ENCODE results near the gene CD300LD. TPM values are rescaled to one million over a fixed set of nuclear protein-coding genes. Genes with fewer than 3 reads are reported as not detected.

The CD300LD gene
- total RNA-seq, 4 donors from 2014 or later: not detected

- Histone ChIP-seq H3K9me3 (no peaks in the 10 kb centered on the region), H3K36me3 (no peaks in the 10 kb centered on the region), H3K4me3 (peak overlapping the region in 1 of 4 donors; percentile 18), H3K27ac (peak overlapping the region in 1 of 4 donors; percentile 13), H3K4me1 (no peaks in the 10 kb centered on the region), H3K27me3 (no peaks in the 10 kb centered on the region)
- no peak for TF ChIP-seq POLR2A (IDR thresholded peaks at IDR 0.05)
- TF ChIP-seq CTCF (IDR thresholded peaks at IDR 0.05): no peak
- DNase-seq: peak in 1 of 3 donors; percentile 48
These were observed 46.9 kb downstream of the CD300LD start for GRCh38 chr17:74544991-74545842.

GRCh38 chr17:74543891-74544760, 48.0 kb downstream of the CD300LD start:
- Histone ChIP-seq H3K27ac (no peak overlapping the region), H3K36me3 (no peaks in the 10 kb centered on the region), H3K27me3 (no peaks in the 10 kb centered on the region), H3K4me1 (no peaks in the 10 kb centered on the region), H3K9me3 (no peaks in the 10 kb centered on the region), H3K4me3 (no peak overlapping the region)
- peak in 1 of 3 donors; percentile 34 for DNase-seq
- TF ChIP-seq POLR2A (IDR thresholded peaks at IDR 0.05): no peak
- no peak for TF ChIP-seq CTCF (IDR thresholded peaks at IDR 0.05)

- Histone ChIP-seq H3K4me1 (no peaks in the 10 kb centered on the region), H3K27me3 (no peaks in the 10 kb centered on the region), H3K4me3 (no peak overlapping the region), H3K27ac (no peak overlapping the region), H3K36me3 (no peaks in the 10 kb centered on the region), H3K9me3 (no peaks in the 10 kb centered on the region)
- TF ChIP-seq POLR2A (IDR thresholded peaks at IDR 0.05) (no peak), CTCF (IDR thresholded peaks at IDR 0.05) (no peak)
- peak in 1 of 3 donors; percentile 30 for DNase-seq
These were observed 48.7 kb downstream of the CD300LD start for GRCh38 chr17:74543406-74543805.

GRCh38 chr17:74542727-74543383, 49.2 kb downstream of the CD300LD start:
- H3K4me3 ChIP-seq: no peak overlapping the region
- H3K27ac ChIP-seq: no peak overlapping the region
- peak in 1 of 3 donors; percentile 15 for DNase-seq
- no peaks in the 10 kb centered on the region for H3K27me3 ChIP-seq
- H3K4me1 ChIP-seq: no peaks in the 10 kb centered on the region
- H3K36me3 ChIP-seq: no peaks in the 10 kb centered on the region
- no peak for TF ChIP-seq POLR2A (IDR thresholded peaks at IDR 0.05)
- no peak for TF ChIP-seq CTCF (IDR thresholded peaks at IDR 0.05)
- H3K9me3 ChIP-seq: no peaks in the 10 kb centered on the region

- H3K4me1 ChIP-seq: no peaks in the 10 kb centered on the region
- DNase-seq: peak in 1 of 3 donors; percentile 6
- no peak for TF ChIP-seq CTCF (IDR thresholded peaks at IDR 0.05)
- TF ChIP-seq POLR2A (IDR thresholded peaks at IDR 0.05): no peak
- no peak overlapping the region for H3K4me3 ChIP-seq
- H3K9me3 ChIP-seq: no peaks in the 10 kb centered on the region
- H3K27ac ChIP-seq: no peak overlapping the region
- no peaks in the 10 kb centered on the region for H3K27me3 ChIP-seq
- H3K36me3 ChIP-seq: no peaks in the 10 kb centered on the region
These were observed 49.9 kb downstream of the CD300LD start for GRCh38 chr17:74542166-74542565.

All from Peyer's patch (tissue), 4 donors.